G401.6 (cell line): ENCODE results near the gene ZNF333.
"Not testable (repeated sequence)": the region's sequence is repeated elsewhere in the genome, so short reads cannot be mapped to it uniquely, and the experiment has no call there.

ENCODE experiments used
- FAIRE-seq: peaks from 2 replicates; lab custom pipeline; 2012; peaks lifted over from hg19 to GRCh38; lab: Jason Lieb, UNC

Gene ZNF333

DNA sequence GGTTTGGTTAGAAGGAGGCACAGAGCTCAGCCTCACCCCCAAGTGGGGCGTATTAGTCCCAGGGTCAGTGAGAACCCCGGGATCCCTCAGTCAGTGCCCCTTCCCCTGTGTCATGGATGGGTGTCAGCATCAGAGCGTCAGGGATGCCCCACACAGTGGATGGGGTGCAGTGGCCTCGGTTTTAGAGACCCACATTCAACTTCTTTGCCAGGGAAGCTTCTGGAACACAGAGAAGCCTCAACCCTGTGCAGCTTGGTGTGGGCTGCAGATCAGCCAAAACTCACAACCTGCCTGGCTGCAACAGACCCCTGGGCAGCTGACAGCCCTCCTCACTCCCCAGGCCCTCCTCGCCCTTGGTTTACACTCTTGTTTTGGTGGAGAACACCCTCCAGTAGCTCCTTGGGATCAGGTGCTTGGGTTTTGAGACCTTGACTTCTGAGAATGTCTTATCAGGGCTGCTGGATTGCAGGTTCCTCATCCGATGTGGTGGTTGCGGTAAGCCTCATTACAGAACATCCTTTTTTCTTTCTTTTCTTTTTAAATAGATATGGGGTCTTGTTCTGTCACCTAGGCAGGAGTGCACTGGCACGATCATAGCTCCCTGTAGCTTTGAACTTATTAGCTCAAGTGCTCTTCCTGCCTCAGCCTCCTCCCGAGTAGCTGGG lies 11.0 kb downstream of the ZNF333 start:
- FAIRE-seq: no peak

DNA sequence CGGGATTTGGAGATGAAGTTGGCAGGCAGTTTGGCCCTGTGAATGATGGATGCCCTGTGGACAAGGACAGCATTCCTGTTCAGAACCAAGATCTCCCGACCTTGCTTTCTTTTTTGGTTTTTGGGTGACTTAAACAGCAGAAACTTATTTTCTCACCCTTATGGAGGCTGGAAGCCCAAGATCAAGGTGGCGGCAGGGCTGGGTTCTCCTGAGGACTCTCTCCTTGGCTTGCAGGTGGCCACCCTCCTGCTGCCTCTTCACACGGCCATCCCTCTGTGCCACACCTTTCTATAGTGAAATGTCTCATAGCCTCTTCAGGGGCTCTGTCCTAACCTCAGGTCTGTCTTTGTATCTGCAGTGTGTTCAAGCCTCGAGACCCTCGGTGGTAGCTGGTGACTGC lies 14.0 kb downstream of the ZNF333 start:
- no peak for FAIRE-seq

DNA sequence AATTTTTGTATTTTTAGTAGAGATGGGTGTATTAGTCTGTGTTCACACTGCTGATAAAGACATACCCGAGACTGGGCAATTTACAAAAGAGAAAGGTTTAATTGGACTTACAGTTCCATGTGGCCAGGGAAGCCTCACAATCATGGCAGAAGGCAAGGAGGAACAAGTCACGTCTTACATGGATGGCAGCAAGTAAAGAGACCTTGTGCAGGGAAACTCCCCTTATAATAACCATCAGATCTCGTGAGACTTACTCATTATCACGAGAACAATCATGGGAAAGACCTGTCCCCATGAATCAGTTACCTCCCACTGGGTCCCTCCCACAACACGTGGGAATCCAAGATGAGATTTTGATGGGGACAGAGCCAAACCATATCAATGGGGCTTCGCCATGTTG lies 14.6 kb downstream of the ZNF333 start:
- FAIRE-seq: no peak

DNA sequence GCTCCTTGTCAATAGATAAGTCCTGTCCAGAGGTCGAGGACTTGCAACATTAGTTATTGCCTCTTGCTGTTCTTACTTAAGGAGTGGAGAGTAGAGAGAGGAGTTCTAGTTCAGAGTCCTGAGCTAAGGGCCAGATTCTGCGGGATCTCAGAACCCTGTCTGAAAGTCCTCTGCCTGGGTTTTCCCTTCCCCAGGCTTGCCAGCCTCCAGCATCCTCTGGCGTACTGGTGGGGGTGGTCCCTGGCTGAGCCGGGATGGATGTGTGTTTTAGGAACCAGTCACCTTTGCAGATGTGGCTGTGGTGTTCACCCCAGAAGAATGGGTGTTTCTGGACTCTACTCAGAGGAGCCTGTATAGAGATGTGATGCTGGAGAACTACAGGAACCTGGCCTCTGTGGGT lies 26.0 kb downstream of the ZNF333 start:
- no peak for FAIRE-seq

DNA sequence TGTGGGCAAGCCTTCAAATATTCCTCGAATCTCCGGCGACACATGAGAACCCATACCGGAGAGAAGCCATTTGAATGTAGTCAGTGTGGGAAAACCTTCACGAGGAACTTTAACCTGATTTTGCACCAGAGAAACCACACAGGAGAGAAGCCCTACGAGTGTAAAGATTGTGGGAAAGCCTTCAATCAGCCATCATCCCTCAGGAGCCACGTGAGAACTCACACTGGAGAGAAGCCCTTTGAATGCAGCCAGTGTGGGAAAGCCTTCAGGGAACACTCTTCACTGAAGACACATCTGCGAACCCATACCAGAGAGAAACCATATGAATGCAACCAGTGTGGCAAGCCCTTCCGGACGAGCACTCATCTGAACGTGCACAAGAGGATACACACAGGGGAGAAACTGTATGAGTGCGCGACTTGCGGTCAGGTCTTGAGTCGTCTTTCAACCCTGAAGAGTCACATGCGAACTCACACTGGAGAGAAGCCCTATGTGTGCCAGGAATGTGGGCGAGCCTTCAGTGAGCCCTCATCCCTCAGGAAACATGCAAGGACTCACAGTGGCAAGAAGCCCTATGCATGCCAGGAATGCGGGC lies 28.8 kb downstream of the ZNF333 start:
- no peak for FAIRE-seq

DNA sequence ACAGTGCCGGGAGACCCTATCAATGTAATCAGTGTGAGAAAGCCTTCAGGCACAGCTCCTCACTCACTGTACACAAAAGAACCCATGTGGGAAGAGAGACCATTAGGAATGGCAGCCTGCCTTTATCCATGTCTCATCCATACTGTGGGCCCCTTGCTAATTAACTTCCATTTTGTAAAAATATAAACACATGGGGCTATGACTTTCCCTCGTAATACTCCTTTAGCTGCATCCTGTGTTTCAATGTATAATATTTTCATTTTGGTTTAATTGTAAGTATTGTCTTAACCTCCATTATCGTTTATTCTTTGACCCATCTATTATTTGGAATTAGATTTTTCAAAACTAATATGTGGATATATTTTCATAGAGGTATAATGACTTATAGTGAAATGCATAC lies 29.3 kb downstream of the ZNF333 start:
- no peak for FAIRE-seq

DNA sequence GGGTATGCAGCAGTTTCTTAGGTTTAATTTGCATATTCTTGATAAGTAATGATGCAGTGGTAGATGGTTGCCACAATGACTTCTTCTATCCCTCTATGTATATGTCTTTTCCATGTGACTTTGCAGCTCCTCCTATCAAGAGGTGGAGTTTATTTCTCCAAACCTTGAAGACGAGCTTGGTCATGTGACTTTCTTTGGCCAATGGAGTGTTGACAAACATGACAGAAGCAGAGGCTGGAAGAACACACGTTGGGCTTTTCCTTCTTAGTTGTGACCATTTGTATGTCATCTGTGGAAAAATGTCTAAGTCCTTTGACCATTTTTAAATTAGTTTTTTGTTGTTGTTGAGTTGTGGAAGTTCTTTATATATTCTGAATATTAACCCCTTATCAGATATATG lies 32.3 kb downstream of the ZNF333 start:
- FAIRE-seq: no peak

DNA sequence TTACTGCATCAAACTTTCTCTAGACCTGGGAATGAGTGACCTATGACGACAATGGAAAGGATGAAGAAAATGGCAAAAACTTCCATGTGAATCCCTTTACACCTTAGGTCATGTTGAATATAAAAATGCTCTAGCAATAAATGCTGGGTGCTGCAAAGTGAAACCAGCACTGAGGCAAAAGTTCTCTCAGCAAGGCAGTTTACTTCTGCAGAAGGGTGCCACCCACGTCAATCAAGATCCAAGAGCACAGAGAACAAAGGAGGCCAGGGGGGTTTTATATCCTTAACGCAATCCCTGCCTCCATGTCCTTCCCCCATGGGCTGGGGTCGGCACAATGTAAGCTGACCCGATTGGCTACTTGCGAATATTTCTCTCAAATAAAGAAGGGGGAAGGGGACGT lies 38.7 kb downstream of the ZNF333 start:
- FAIRE-seq: no peak

DNA sequence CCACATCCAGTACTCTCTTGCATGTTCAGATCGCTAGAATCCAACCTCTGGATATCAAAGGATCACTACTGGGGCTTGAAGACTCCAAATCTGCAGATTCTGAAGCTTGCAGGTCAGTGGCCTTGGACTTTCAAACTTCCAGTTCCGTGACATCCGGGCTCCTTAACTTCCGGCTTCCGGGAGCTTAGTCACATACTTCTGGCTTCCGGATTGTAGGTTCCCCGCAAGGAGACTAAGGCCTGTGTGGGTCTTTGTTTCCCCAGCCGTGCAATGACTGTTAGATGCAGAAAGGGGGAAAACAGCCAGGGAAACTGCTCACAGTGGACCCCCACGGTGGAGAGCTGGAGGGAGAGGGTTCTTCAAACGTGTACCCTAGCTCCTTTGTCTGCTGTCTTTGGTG lies 41.4 kb downstream of the ZNF333 start:
- no peak for FAIRE-seq

DNA sequence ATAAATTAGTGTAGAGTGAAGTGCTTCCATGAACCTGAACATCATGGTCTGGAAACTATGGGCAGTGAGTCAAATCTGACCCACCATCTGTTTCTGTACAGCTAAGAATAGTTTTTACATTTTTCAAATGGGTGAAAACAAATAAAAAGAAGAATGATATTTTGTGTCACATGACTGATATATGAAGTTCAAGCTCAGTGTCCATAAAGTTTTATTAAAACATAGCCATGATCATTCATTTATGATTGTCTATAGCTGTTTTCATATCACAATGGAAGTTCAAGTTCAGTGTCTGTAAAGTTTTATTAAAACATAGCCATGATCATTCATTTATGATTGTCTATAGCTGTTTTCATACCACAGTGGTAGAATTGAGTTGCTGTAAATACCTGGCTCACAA lies 42.7 kb downstream of the ZNF333 start:
- no peak for FAIRE-seq

DNA sequence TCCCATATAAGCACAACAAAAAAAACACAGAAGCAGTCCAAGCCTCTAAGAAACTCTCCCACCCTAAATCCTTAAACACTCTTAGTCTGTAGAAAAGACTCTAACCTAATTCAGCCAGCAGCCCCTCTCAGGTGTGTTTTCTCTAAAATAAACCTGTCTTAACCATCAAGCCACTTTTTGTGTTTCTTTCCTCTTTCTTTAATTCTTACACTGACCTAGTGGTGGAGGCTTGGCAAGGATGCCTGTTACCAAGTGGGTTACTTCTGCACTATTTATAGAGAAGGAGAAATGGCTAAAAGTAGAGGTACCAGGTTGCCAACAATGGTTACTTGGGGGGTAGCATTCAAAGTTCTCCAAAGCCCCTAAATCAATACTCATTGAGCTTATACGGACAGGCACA lies 43.7 kb downstream of the ZNF333 start:
- FAIRE-seq: no peak

DNA sequence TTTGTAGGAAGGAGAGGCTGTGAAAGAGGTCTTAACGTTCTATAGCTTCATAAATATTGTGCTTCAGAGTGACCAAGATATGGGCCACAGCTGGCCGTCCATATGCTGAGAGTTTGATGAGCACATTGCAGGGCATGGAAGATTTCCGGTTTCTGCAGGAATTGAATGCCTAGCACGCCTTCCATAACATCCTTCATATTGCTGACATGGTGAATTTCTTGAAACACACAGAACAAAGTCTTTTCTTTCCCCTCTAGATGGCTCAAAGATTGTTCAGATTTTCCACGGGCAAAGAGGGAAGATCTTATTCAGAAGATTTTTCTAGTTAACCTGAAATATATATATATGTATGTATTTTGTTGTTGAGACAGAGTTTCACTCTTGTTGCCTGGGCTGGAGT lies 46.1 kb downstream of the ZNF333 start:
- FAIRE-seq: no peak

DNA sequence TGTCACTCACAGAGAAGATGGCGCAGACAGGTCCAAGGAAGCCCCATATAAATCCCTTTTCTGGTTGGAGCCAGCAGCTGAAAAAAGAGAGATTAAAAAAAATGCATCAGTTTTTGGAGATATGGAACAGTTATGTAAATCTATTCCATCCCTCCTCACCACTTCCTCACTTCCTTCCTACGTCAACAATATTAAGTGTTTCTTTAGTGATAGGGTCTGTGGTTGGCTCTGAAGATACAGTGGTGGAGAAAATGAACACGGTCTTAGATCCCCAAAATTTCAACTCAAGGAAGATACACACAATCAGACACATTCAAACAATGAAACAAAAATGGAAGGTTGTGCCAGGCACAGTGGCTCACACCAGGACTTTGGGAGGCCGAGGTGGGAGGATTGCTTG lies 57.0 kb downstream of the ZNF333 start:
- no peak for FAIRE-seq

DNA sequence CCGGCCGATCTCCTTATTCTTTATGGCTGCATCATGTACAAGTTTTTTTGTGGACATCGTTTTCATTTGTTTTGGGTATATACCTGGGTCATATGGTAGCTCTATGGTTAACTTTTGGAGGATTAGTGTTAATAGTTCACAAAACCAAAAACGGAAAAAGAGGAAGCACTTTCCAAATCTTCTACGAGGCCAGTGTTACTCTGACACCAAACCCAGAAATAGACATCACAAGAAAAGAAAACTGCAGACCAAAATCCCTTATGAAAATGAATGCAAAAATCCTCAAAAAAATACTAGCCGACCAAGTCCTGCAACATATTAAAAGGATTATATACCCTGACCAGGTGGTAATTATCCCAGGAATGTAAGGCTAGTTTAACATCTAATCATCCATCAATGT lies 58.8 kb downstream of the ZNF333 start:
- FAIRE-seq: no peak

DNA sequence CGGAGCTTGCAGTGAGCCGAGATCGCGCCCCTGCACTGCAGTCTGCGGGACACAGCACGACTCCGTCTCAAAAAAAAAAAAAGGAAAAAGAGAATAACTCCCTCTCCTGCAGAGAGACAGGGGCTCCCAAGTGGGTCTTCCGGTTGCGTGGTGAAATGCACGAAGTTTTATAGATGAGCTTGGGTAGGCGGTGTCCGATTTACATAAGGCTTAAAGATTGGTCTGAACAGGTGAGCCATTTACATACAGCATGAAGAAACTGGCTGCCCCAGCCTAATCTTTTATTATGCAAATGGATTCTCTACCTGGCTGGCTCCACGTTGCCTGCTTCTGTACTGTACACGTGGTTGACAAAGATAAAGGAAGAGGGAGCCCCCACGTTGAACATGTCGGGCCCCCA lies 69.0 kb downstream of the ZNF333 start:
- no peak for FAIRE-seq

DNA sequence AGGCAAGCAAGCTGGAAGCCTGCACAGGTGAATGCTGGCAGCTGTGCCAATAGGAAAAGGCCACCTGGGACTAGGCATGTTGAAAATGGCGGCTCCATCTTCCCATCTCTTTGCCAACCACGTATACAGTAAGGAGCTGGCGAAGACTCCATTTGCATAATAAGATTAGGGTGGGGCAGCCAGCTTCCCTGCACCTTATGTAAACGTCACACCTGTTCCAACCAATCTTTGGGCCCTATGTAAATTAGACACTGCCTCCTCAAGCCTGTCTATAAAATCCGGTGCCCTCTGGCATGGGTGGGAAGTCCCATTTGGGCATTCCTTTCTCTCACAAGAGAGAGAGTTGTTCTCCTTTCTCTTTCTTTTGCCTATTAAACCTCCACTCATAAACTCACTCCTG lies 71.8 kb downstream of the ZNF333 start:
- no peak for FAIRE-seq

DNA sequence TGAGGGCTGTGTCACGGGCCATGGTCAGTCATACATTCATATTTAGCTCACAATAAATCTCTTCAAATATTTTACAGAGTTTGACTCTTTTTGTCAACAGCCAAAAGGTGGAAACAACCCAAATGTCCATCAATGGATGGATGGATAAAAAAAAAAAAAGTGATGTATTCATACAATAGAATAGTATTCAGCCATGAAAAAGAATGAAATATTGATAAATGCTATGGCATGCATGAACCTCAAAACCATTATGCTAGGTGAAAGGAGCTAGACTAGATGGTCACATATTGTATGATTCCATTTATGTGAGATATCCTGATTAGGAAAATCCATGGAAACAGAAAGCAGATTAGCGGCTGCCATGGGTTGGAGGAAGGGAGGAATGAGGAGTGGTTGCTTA lies 72.3 kb downstream of the ZNF333 start:
- no peak for FAIRE-seq

DNA sequence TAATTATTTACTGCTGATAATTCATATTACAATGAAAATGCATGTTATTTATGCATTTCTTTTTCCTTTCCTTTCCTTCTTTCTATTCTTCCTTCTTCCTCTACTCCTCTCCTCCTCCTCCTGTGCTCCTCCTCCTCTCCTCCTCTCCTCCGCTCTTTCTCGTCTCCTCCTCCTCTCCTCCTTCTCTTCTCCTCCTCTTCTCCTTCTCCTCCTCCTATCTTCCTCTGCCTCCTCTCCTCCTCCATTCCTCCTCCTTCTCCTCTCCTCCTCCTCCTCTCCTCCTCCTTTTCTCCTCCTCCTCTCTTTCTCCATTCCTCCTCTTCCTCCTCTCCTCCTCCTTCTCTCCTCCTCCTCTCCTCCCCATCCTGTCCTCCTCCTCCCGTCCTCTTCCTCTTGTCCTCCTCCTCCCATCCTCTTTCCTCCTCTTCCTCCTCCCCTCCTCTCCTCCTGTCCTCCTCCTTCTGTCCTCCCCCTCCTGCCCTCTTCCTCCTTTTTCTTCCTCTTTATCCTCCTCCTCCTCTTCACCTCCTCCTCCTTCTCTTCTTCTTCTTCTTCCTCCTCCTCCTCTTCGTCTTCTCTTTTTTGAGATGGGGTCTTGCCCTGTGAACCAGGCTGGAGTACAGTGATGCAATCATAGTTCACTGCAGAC lies 73.8 kb downstream of the ZNF333 start:
- FAIRE-seq: no peak

DNA sequence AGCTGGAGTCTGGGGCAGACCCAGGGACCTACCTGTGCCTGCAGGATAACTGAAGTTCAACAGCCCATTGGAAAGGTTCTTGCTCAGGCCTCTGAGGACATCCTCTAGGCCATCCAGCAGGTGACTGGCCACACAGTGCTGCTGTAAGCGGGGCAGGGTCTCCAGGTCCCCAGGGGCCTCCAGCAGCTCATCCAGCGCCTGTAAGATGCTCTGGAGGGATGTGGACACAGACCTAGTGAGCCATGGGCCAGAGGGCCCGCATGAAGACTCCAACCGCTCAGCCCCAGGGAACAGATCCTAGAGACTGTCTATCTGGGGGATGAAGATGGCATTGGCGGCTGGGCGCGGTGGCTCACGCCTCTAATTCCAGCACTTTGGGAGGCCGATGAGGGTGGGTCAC lies 74.6 kb downstream of the ZNF333 start:
- no peak for FAIRE-seq

DNA sequence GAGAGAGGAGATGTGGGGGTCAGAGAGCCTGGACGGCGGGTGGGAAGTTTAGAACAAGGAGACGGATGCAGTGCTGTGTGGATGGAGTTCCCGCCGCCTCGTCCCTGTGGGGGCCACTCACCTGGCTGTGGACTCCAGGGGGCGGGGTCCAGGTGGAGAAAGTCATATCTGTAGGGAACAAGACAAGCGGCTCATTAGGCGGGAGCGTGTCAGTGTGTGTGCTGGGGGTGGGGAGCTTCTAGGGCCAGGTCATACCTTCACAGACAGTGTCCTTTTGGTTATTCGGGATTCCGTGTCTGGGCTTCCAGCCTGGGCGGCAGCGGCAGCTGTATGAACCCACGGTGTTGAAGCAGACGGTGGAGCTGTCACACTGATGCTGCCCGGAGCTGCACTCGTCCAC lies 75.6 kb downstream of the ZNF333 start:
- FAIRE-seq: not testable (repeated sequence)

DNA sequence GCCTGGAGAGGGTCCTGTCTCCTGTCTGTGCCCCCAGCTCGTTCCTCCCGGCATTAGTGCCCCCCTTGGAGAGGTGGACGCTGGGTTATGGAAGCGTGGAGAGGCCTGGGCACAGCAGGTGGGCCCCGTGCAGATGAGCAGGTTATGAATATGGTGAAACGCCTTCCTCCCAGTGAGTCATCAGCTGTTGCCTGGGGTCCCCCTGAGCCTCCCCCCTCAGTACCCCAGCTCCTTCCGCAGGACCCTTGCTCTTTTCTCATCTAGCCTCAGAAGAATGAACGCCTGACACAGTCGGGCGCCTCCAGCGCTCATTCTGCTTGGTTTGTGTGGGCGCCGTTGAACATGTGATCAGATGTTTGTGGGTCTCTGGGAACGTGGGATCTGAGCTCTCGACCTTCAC lies 76.0 kb downstream of the ZNF333 start:
- FAIRE-seq: not testable (repeated sequence)

DNA sequence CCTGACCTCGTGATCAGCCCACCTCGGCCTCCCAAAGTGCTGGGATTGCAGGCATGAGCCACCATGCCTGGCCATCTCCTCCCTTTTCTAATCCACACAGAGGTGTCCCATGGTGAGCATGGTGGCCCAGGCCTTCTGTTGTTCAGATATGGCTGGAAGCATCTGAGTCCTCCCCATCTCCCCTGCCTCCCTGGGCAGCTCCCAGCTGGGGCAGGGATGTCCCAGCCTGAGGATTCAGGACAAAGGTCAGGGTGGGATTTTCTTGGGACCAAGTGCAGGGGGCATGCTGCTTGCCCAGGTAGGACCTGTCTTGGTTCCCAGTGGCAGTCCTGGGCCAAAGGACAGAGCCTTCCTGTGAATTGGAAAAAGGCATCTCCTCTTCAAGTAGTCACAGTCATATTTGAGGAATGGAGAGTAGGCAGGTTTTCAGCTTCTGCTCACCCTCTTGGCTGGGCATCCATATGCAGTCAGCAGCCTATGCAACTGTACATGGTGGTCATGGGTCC lies 77.7 kb downstream of the ZNF333 start:
- no peak for FAIRE-seq

DNA sequence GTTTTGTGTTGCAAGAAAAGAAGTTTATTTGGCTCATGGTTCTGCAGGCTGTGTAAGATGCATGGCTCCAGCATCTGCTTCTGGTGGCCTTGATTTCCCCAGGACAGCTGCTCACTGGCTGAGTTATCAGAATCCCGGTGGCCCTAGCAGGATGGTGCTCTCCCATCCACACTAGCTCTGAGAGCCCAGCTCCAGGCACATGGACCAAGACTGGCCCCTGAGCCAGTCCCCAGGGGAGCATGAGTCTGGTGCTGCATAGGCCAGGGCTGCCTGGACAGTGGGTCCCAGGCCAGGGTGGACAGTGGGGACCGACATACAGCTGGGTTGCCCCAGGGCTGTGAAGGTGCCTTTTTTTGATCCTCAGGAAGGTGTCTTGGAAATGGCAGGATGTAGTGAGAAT lies 78.2 kb downstream of the ZNF333 start:
- no peak for FAIRE-seq

DNA sequence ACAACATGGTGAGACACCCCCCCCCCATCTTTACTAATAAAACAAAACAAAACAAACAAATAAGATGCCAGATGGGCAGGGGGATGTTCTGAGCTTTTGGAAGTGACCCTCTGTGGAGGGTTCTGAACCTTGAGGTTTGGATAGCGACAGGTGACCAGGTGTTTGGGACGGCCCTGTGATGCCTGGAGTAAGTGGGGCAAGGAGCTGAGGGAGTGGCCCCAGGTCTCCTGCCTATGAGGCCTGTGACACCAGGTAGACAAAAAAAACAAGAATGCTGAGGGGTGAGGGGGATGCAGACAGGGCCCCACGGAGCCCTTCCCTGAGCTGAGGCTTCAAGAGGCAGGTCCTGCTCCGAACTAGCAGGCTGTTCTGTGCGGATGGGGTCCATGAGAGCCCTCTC lies 79.4 kb downstream of the ZNF333 start:
- FAIRE-seq: no peak
